Breast epithelium (tissue), 4 donors: ENCODE measurements around the gene RNF31. TPM values are rescaled to one million over a fixed set of nuclear protein-coding genes. Genes with fewer than 3 reads are reported as not detected.

ENCODE experiments used
- DNase-seq, 2 donors: peaks; one replicate each; pipeline ENCODE4 v3.0.0-alpha.2; 2019; ENCODE audit warnings: low spot score in 2 of 2
- H3K27ac ChIP-seq, 2 donors: fragments of 200-600 bp; sonication (generic) in 1 of 2; one replicate each; pipeline ENCODE4 v1.5.1; 2016 to 2019; ENCODE audit warnings: mild to moderate bottlenecking in 1 of 2
- H3K27me3 ChIP-seq, 2 donors: fragments of 200-600 bp; sonication (generic) in 1 of 2; one replicate each; pipeline versions ENCODE4 v1.5.1 to v1.6.0; 2017 to 2019; ENCODE audit warnings: control low read depth in 1 of 2, mild to moderate bottlenecking in 1 of 2
- H3K36me3 ChIP-seq: fragments of 200-600 bp; one replicate; pipeline ENCODE4 v1.5.1; 2019
- H3K4me1 ChIP-seq, 2 donors: fragments of 200-600 bp; sonication (generic); one replicate each; pipeline ENCODE4 v1.5.1; 2016 to 2019; ENCODE audit warnings: control low read depth in 1 of 2
- H3K4me3 ChIP-seq, 3 donors: fragments of 200-600 bp; sonication (generic); 1 replicate in 2 of 3; 2 replicates in 1 of 3; pipeline ENCODE4 v1.5.1; 2016 to 2019; ENCODE audit warnings: mild to moderate bottlenecking in 3 of 3, moderate library complexity in 2 of 3
- H3K9me3 ChIP-seq, 2 donors: fragments of 200-600 bp; sonication (generic) in 1 of 2; one replicate each; pipeline ENCODE4 v1.5.1; 2016 to 2019; ENCODE audit warnings: control low read depth in 1 of 2
- CTCF ChIP-seq, 3 donors: fragments of 450-650 bp; IDR thresholded peaks; one replicate each; pipeline ENCODE4 v1.5.1; 2016 to 2017; ENCODE audit warnings: antibody characterized with exemption in 3 of 3, mild to moderate bottlenecking in 3 of 3, moderate library complexity in 3 of 3
- POLR2A ChIP-seq: fragments of 450-650 bp; IDR thresholded peaks from one replicate; pipeline ENCODE4 v1.6.1; 2016; ENCODE audit warnings: antibody characterized with exemption, mild to moderate bottlenecking, moderate library complexity
- POLR2AphosphoS5 ChIP-seq, 3 donors: sonication (generic); formaldehyde crosslinking; IDR thresholded peaks; one replicate each; pipeline ENCODE4 v1.6.1; 2017; ENCODE audit warnings: antibody characterized with exemption in 3 of 3
- intact Hi-C: fragments of 100-400 bp; cut with DNase I; formaldehyde crosslinking; loops from one replicate; pipeline ENCODE4 v1.15.1; 2023; ENCODE audit warnings: low total_unique reads
- total RNA-seq, 3 donors: library from RNA; depleted of rRNA; stranded (reverse); fragments of >200 nt; gene quantifications; one replicate each; pipeline ENCODE4 v1.1.0, GENCODE V29; 2016

RNF31 gene
- total RNA-seq, 3 donors from 2014 or later, result 29.1 to 43.8 (median 41.0) TPM

GRCh38 chr14:24108336-24108874, 38.9 kb upstream of the RNF31 start:
- TF ChIP-seq CTCF (IDR thresholded peaks at IDR 0.05) (no peak), POLR2A (no peak)
- peak overlapping the region; percentile 44 to 62 for H3K27ac ChIP-seq
- no peak overlapping the region for H3K4me3 ChIP-seq
- H3K4me1 ChIP-seq, result peaks cover 0 to 4% of the 10 kb centered on the region in 2 donors
- H3K36me3 ChIP-seq, result no peaks in the 10 kb centered on the region
- H3K9me3 ChIP-seq, result no peaks in the 10 kb centered on the region
- no peaks in the 10 kb centered on the region for H3K27me3 ChIP-seq
- no peak for DNase-seq
- intact Hi-C loops, result no loop called here

- intact Hi-C loops, result no loop called here
- TF ChIP-seq CTCF (IDR thresholded peaks at IDR 0.05) (no peak), POLR2A (no peak), POLR2AphosphoS5 (IDR thresholded peaks at IDR 0.05) (no peak)
Measured at GRCh38 chr14:24110060-24110459, 37.2 kb upstream of the RNF31 start.

GRCh38 chr14:24110523-24110922, 36.8 kb upstream of the RNF31 start:
- no peaks in the 10 kb centered on the region for H3K36me3 ChIP-seq
- H3K27me3 ChIP-seq, result no peaks in the 10 kb centered on the region
- no peak overlapping the region for H3K4me3 ChIP-seq
- peaks cover 0 to 4% of the 10 kb centered on the region in 2 donors for H3K4me1 ChIP-seq
- no peak for TF ChIP-seq POLR2AphosphoS5 (IDR thresholded peaks at IDR 0.05)
- TF ChIP-seq CTCF (IDR thresholded peaks at IDR 0.05), result no peak
- TF ChIP-seq POLR2A, result no peak
- no peaks in the 10 kb centered on the region for H3K9me3 ChIP-seq
- intact Hi-C loops, result no loop called here
- no peak for DNase-seq
- H3K27ac ChIP-seq, result no peak overlapping the region

More at GRCh38 chr14:24110060-24110459, 37.2 kb upstream of the RNF31 start:
- Histone ChIP-seq H3K4me3 (no peak overlapping the region), H3K4me1 (peaks cover 0 to 4% of the 10 kb centered on the region in 2 donors), H3K9me3 (no peaks in the 10 kb centered on the region), H3K27ac (no peak overlapping the region), H3K36me3 (no peaks in the 10 kb centered on the region), H3K27me3 (no peaks in the 10 kb centered on the region)
- no peak for DNase-seq

GRCh38 chr14:24113379-24113800, 33.9 kb upstream of the RNF31 start:
- peak overlapping the region; percentile 98 to 99 for H3K27ac ChIP-seq
- no peak for DNase-seq
- peaks cover 4 to 17% of the 10 kb centered on the region in 2 donors for H3K4me1 ChIP-seq
- H3K9me3 ChIP-seq, result no peaks in the 10 kb centered on the region
- H3K4me3 ChIP-seq, result peak overlapping the region; percentile 64 to 74 (median 74)
- no peaks in the 10 kb centered on the region for H3K27me3 ChIP-seq
- no peaks in the 10 kb centered on the region for H3K36me3 ChIP-seq
- intact Hi-C loops, result no loop called here
- no peak for TF ChIP-seq POLR2A
- no peak for TF ChIP-seq POLR2AphosphoS5 (IDR thresholded peaks at IDR 0.05)
- no peak for TF ChIP-seq CTCF (IDR thresholded peaks at IDR 0.05)

GRCh38 chr14:24113801-24114531, 33.3 kb upstream of the RNF31 start:
- Histone ChIP-seq H3K36me3 (no peaks in the 10 kb centered on the region), H3K27me3 (no peaks in the 10 kb centered on the region), H3K4me3 (peak overlapping the region; percentile 64 to 74 (median 74)), H3K4me1 (peaks cover 4 to 14% of the 10 kb centered on the region in 2 donors), H3K27ac (peak overlapping the region; percentile 98 to 99), H3K9me3 (no peaks in the 10 kb centered on the region)
- intact Hi-C loops, result no loop called here
- DNase-seq, result peak; percentile 77 to 79
- peak in 2 of 3 donors; percentile 29 to 62 for TF ChIP-seq POLR2AphosphoS5 (IDR thresholded peaks at IDR 0.05)
- TF ChIP-seq CTCF (IDR thresholded peaks at IDR 0.05), result no peak
- peak; percentile 13 for TF ChIP-seq POLR2A
